Esophagus squamous epithelium (tissue), 4 donors: ENCODE results near the gene EVX2.
A peak's percentile ranks its signal among the peaks of the same experiment; 100 is the strongest.

Source experiments
- POLR2A ChIP-seq, 4 donors: fragments of 450-650 bp; IDR thresholded peaks; one replicate each; pipeline ENCODE4 v1.6.1; 2017; ENCODE audit warnings: antibody characterized with exemption in 4 of 4, mild to moderate bottlenecking in 4 of 4, moderate library complexity in 3 of 4
- TF ChIP-seq, protein P1 (sequence below), 6 experiments: fragments of 450-650 bp in 4 of 6; fragments of 200-600 bp in 2 of 6; sonication (generic) in 2 of 6; IDR thresholded peaks; one replicate each; pipeline ENCODE4 v1.5.1; 2016 to 2019; ENCODE audit warnings: antibody characterized with exemption in 6 of 6, mild to moderate bottlenecking in 4 of 6, moderate library complexity in 4 of 6

DNA sequence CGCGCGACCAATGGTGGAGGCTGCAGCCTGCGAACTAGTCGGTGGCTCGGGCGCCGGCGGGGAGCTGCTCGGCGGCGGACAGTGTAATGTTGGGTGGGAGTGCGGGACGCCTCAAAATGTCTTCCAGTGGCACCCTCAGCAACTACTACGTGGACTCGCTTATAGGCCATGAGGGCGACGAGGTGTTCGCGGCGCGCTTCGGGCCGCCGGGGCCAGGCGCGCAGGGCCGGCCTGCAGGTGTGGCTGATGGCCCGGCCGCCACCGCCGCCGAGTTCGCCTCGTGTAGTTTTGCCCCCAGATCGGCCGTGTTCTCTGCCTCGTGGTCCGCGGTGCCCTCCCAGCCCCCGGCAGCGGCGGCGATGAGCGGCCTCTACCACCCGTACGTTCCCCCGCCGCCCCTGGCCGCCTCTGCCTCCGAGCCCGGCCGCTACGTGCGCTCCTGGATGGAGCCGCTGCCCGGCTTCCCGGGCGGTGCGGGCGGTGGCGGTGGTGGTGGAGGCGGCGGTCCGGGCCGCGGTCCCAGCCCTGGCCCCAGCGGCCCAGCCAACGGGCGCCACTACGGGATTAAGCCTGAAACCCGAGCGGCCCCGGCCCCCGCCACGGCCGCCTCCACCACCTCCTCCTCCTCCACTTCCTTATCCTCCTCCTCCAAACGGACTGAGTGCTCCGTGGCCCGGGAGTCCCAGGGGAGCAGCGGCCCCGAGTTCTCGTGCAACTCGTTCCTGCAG, 39.1 kb upstream of the EVX2 start, which contains the start of gene HOXD9:
- TF ChIP-seq, protein P1, sequence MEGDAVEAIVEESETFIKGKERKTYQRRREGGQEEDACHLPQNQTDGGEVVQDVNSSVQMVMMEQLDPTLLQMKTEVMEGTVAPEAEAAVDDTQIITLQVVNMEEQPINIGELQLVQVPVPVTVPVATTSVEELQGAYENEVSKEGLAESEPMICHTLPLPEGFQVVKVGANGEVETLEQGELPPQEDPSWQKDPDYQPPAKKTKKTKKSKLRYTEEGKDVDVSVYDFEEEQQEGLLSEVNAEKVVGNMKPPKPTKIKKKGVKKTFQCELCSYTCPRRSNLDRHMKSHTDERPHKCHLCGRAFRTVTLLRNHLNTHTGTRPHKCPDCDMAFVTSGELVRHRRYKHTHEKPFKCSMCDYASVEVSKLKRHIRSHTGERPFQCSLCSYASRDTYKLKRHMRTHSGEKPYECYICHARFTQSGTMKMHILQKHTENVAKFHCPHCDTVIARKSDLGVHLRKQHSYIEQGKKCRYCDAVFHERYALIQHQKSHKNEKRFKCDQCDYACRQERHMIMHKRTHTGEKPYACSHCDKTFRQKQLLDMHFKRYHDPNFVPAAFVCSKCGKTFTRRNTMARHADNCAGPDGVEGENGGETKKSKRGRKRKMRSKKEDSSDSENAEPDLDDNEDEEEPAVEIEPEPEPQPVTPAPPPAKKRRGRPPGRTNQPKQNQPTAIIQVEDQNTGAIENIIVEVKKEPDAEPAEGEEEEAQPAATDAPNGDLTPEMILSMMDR (IDR thresholded peaks at IDR 0.05), result no peak
- peak in 1 of 4 donors; percentile 41 for TF ChIP-seq POLR2A (IDR thresholded peaks at IDR 0.05)
